Breast epithelium (tissue), 3 donors: ENCODE data around the gene MAGI3.

Experiments used
- CTCF ChIP-seq, 3 donors: fragments of 450-650 bp; IDR thresholded peaks; one replicate each; pipeline ENCODE4 v1.5.1; 2016 to 2017; ENCODE audit warnings: antibody characterized with exemption in 3 of 3, mild to moderate bottlenecking in 3 of 3, moderate library complexity in 3 of 3
- POLR2A ChIP-seq: fragments of 450-650 bp; IDR thresholded peaks from one replicate; pipeline ENCODE4 v1.6.1; 2016; ENCODE audit warnings: antibody characterized with exemption, mild to moderate bottlenecking, moderate library complexity
- POLR2AphosphoS5 ChIP-seq, 3 donors: sonication (generic); formaldehyde crosslinking; IDR thresholded peaks; one replicate each; pipeline ENCODE4 v1.6.1; 2017; ENCODE audit warnings: antibody characterized with exemption in 3 of 3

GRCh38 chr1:113493533-113493932 is 103.2 kb downstream of the MAGI3 start:
- TF ChIP-seq CTCF (IDR thresholded peaks at IDR 0.05) (no peak), POLR2AphosphoS5 (IDR thresholded peaks at IDR 0.05) (no peak), POLR2A (no peak)
